Heart left ventricle (tissue), 13 donors: Measurements from ENCODE around the gene PDF.

Experiments
- POLR2A ChIP-seq, 2 donors: fragments of 450-650 bp; IDR thresholded peaks; one replicate each; pipeline ENCODE4 v1.6.1; 2017; ENCODE audit warnings: antibody characterized with exemption in 2 of 2, mild to moderate bottlenecking in 2 of 2, moderate library complexity in 2 of 2
- TF ChIP-seq, protein P1 (sequence below), 12 donors: fragments of 200-600 bp; sonication (generic) in 4 of 12; IDR thresholded peaks; one replicate each; pipeline versions ENCODE4 v1.5.0 to v1.8.0; 2018 to 2022; ENCODE audit warnings: antibody characterized with exemption in 12 of 12, mild to moderate bottlenecking in 5 of 12
- donor health status: ischemic (EF 13 %, LVEDD 7.1; RV severe dilation, severe dysfunction).
- donor health status: DM: no; HTN: yes; CAD: no.
- donor health status: DM: no; HTN: no; CAD: no.
- donor health status: ischemic (EF 25% LVEDD 6.9; RV normal size, moderate dysfunction).
- donor health status: ischemic (EF 25% LVEDD 5.7; RV mildly dilated, moderate dysfunction).
- donor health status: ischemic (EF 35%, LVEDD 5.7; RV mildly dilated, moderate dysfunction).
- donor health status: nonischemic (EF 11% LVEDD 7.7; RV severe dilation, severe dysfunction).
- donor health status: DM: yes; HTN: yes; CAD: no.
- donor health status: PGD.
- donor health status: ischemic (EF 29% LVEDD 5.4; RV normal size, mild dysfunction).
- donor health status: nonischemic (EF 23%, LVEDD 6.1; RV moderate dilation, normal function).

GRCh38 chr16:69325784-69326171 lies 4.6 kb downstream of the PDF start:
- TF ChIP-seq, protein P1, sequence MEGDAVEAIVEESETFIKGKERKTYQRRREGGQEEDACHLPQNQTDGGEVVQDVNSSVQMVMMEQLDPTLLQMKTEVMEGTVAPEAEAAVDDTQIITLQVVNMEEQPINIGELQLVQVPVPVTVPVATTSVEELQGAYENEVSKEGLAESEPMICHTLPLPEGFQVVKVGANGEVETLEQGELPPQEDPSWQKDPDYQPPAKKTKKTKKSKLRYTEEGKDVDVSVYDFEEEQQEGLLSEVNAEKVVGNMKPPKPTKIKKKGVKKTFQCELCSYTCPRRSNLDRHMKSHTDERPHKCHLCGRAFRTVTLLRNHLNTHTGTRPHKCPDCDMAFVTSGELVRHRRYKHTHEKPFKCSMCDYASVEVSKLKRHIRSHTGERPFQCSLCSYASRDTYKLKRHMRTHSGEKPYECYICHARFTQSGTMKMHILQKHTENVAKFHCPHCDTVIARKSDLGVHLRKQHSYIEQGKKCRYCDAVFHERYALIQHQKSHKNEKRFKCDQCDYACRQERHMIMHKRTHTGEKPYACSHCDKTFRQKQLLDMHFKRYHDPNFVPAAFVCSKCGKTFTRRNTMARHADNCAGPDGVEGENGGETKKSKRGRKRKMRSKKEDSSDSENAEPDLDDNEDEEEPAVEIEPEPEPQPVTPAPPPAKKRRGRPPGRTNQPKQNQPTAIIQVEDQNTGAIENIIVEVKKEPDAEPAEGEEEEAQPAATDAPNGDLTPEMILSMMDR (IDR thresholded peaks at IDR 0.05): no peak
- no peak for TF ChIP-seq POLR2A (IDR thresholded peaks at IDR 0.05)
